Ecto neural progenitor cell (in vitro differentiated cells): ENCODE results near the gene DENND1A.
A peak's percentile ranks its signal among the peaks of the same experiment; 100 is the strongest.

ENCODE experiments used
- DNase-seq: peaks from one replicate; pipeline ENCODE4 v3.0.0-alpha.2; 2018; ENCODE audit warnings: low spot score

Gene DENND1A

GRCh38 chr9:123568691-123569688 lies 360.9 kb downstream of the DENND1A start:
- no peak for DNase-seq

GRCh38 chr9:123567013-123567412 lies 362.9 kb downstream of the DENND1A start:
- no peak for DNase-seq

- DNase-seq, result no peak
Observed at GRCh38 chr9:123564652-123565051, 365.3 kb downstream of the DENND1A start.

- DNase-seq, result no peak
Observed at GRCh38 chr9:123562844-123563346, 367.0 kb downstream of the DENND1A start.

- DNase-seq, result no peak
Observed at GRCh38 chr9:123561046-123561445, 368.9 kb downstream of the DENND1A start.

- DNase-seq, result no peak
Observed at GRCh38 chr9:123556464-123557435, 373.2 kb downstream of the DENND1A start.

- no peak for DNase-seq
Observed at GRCh38 chr9:123555646-123556045, 374.3 kb downstream of the DENND1A start.

- DNase-seq, result no peak
Observed at GRCh38 chr9:123552530-123552929, 377.4 kb downstream of the DENND1A start.

- DNase-seq, result no peak
Observed at GRCh38 chr9:123551734-123552133, 378.2 kb downstream of the DENND1A start.

- peak; percentile 82 for DNase-seq
Observed at GRCh38 chr9:123550797-123551196, 379.1 kb downstream of the DENND1A start.

GRCh38 chr9:123550012-123550411 lies 379.9 kb downstream of the DENND1A start:
- DNase-seq, result no peak

- DNase-seq, result no peak
Observed at GRCh38 chr9:123548741-123549545, 381.0 kb downstream of the DENND1A start.

GRCh38 chr9:123544007-123544827 lies 385.7 kb downstream of the DENND1A start:
- DNase-seq, result no peak

GRCh38 chr9:123543492-123543891 lies 386.4 kb downstream of the DENND1A start:
- DNase-seq, result no peak

GRCh38 chr9:123542435-123543225 lies 387.3 kb downstream of the DENND1A start:
- DNase-seq, result no peak

- no peak for DNase-seq
Observed at GRCh38 chr9:123541411-123541810, 388.5 kb downstream of the DENND1A start.

- DNase-seq, result no peak
Observed at GRCh38 chr9:123540457-123540856, 389.5 kb downstream of the DENND1A start.

- DNase-seq, result no peak
Observed at GRCh38 chr9:123537809-123538208, 392.1 kb downstream of the DENND1A start.

GRCh38 chr9:123536455-123536868 lies 393.5 kb downstream of the DENND1A start:
- no peak for DNase-seq

GRCh38 chr9:123534336-123534735 lies 395.6 kb downstream of the DENND1A start:
- DNase-seq, result no peak
